Spleen (tissue), 11 donors: ENCODE measurements around the gene TEX28. TPM values are rescaled to one million over a fixed set of nuclear protein-coding genes. Genes with fewer than 3 reads are reported as not detected.

ENCODE experiments used
- DNase-seq: peaks from one replicate; pipeline ENCODE4 v3.0.0-alpha.2; 2020
- H3K27ac ChIP-seq, 8 donors: fragments of 200-600 bp; sonication (generic) in 7 of 8; 1 replicate in 4 of 8; 2 replicates in 4 of 8; pipeline versions ENCODE4 v1.5.0 to v1.8.0; 2016 to 2021; ENCODE audit warnings: inconsistent platforms in 4 of 8, mild to moderate bottlenecking in 4 of 8, moderate library complexity in 1 of 8
- H3K27me3 ChIP-seq, 7 donors: fragments of 200-600 bp; sonication (generic) in 6 of 7; replicated peaks in 1 of 7; 1 replicate in 4 of 7; 2 replicates in 3 of 7; pipeline versions ENCODE4 v1.5.0 to v1.8.0; 2016 to 2021; ENCODE audit warnings: inconsistent platforms in 3 of 7, mild to moderate bottlenecking in 1 of 7
- H3K36me3 ChIP-seq, 6 donors: fragments of 200-600 bp; sonication (generic) in 5 of 6; 1 replicate in 4 of 6; 2 replicates in 2 of 6; pipeline versions ENCODE4 v1.5.0 to v1.8.0; 2016 to 2021; ENCODE audit warnings: inconsistent platforms in 2 of 6
- H3K4me1 ChIP-seq, 6 donors: fragments of 200-600 bp; sonication (generic) in 5 of 6; 1 replicate in 3 of 6; 2 replicates in 3 of 6; pipeline versions ENCODE4 v1.5.0 to v1.8.0; 2016 to 2021; ENCODE audit warnings: inconsistent platforms in 3 of 6
- H3K4me3 ChIP-seq, 8 donors: fragments of 200-600 bp; sonication (generic) in 7 of 8; 1 replicate in 4 of 8; 2 replicates in 4 of 8; pipeline versions ENCODE4 v1.5.0 to v1.8.0; 2016 to 2021; ENCODE audit warnings: inconsistent platforms in 4 of 8, mild to moderate bottlenecking in 4 of 8, moderate library complexity in 2 of 8
- H3K9me3 ChIP-seq, 8 donors: fragments of 200-600 bp; sonication (generic) in 7 of 8; 1 replicate in 4 of 8; 2 replicates in 4 of 8; pipeline versions ENCODE4 v1.5.0 to v1.8.0; 2016 to 2021; ENCODE audit warnings: inconsistent platforms in 4 of 8
- POLR2A ChIP-seq, 3 donors: fragments of 450-650 bp; IDR thresholded peaks; one replicate each; pipeline ENCODE4 v1.5.1; 2017; ENCODE audit warnings: antibody characterized with exemption in 3 of 3, mild to moderate bottlenecking in 1 of 3
- POLR2AphosphoS5 ChIP-seq, 3 donors: sonication (generic); formaldehyde crosslinking; IDR thresholded peaks; one replicate each; pipeline ENCODE4 v1.5.1; 2017; ENCODE audit warnings: antibody characterized with exemption in 3 of 3
- WGBS, 5 donors: extraction: QIAGEN DNeasy Blood & Tissue Kit in 3 of 5; methylation state at CpG; one replicate each; pipeline versions ENCODE4 v1.1.5 to v1.1.7; 2013 to 2018; 5-methylcytosine and 5-hydroxymethylcytosine counted together
- intact Hi-C: fragments of 100-400 bp; cut with DNase I; formaldehyde crosslinking; loops from one replicate; pipeline ENCODE4 v1.15.0; 2023; ENCODE audit warnings: low total_unique reads
- polyA plus RNA-seq, 3 donors: library from polyadenylated mRNA; stranded (reverse); fragments of 200-250 nt; gene quantifications; one replicate each; pipeline ENCODE4 v1.2.1, GENCODE V29; 2013
- total RNA-seq, 7 donors: library from RNA; depleted of rRNA in 3 of 7; stranded (reverse); fragments of >200 nt in 3 of 7; fragmentation: NEBNext Ultra II Directional in 4 of 7; extraction: Animal tissue kit (Norgen Biotek cat#: 25700) in 4 of 7; gene quantifications; one replicate each; pipeline versions ENCODE4 v1.1.0 to v1.2.1, GENCODE V29; 2016 to 2021
- TF ChIP-seq, protein P1 (sequence below), 11 experiments: fragments of 200-600 bp in 7 of 11; fragments of 450-650 bp in 4 of 11; sonication (generic) in 4 of 11; IDR thresholded peaks in 8 of 11; conservative IDR thresholded peaks in 3 of 11; 1 replicate in 7 of 11; 2 replicates in 4 of 11; pipeline versions ENCODE4 v1.4.0 to v1.8.0; 2016 to 2021; ENCODE audit warnings: antibody characterized with exemption in 11 of 11, inconsistent platforms in 4 of 11, mild to moderate bottlenecking in 1 of 11
- donor health status: healthy with polysubstance abuse.
- donor health status: DM: no; HTN: no; CAD: no; lungs with moderate emphysema.
- donor health status: DM: no; HTN: no; CAD: no.
- donor health status: Bipolar disorder and iron deficiency.
- donor health status: healthy.
- donor health status: DM: no; HTN: no; CAD: no.
- donor health status: DM: yes; HTN: yes; CAD: no.

TEX28 gene
- total and polyA plus RNA-seq, 10 donors, result not detected

DNA sequence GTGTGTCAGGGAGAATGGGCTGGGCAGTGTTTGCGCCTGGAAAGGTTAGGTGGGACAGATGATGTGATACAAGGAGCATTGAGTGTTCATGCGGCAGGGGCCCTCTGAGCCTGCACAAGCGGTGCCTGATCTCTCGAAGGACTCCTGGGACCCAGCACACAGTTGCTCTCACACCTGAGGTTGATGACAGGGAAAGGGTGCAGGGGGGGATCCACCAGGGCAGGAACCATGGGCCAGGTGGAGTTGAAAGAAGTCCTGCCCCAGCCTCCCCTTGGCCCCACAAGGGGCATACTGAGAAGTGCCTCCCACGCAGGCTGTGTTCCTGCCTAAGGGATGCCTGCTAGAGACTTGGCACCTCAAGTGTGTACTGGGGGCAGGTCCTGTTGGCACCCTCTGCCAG lies 33.7 kb upstream of the TEX28 start:
- WGBS, 5 donors, result 83 to 96% (median 92%) methylated on average over 2 to 5 of the region's 5 CpGs
- H3K27me3 ChIP-seq, result peaks cover 0 to 8% (median 0%) of the 10 kb centered on the region in 7 donors
- H3K4me3 ChIP-seq, result no peak overlapping the region
- peaks cover 4 to 27% (median 20%) of the 10 kb centered on the region in 6 donors for H3K4me1 ChIP-seq
- no peak overlapping the region for H3K27ac ChIP-seq
- peak; percentile 64 for DNase-seq
- intact Hi-C loops, result no loop called here
- H3K9me3 ChIP-seq, result no peaks in the 10 kb centered on the region
- H3K36me3 ChIP-seq, result no peaks in the 10 kb centered on the region
- no peak for TF ChIP-seq POLR2AphosphoS5 (IDR thresholded peaks at IDR 0.05)
- TF ChIP-seq POLR2A (IDR thresholded peaks at IDR 0.05), result no peak
- TF ChIP-seq, protein P1, sequence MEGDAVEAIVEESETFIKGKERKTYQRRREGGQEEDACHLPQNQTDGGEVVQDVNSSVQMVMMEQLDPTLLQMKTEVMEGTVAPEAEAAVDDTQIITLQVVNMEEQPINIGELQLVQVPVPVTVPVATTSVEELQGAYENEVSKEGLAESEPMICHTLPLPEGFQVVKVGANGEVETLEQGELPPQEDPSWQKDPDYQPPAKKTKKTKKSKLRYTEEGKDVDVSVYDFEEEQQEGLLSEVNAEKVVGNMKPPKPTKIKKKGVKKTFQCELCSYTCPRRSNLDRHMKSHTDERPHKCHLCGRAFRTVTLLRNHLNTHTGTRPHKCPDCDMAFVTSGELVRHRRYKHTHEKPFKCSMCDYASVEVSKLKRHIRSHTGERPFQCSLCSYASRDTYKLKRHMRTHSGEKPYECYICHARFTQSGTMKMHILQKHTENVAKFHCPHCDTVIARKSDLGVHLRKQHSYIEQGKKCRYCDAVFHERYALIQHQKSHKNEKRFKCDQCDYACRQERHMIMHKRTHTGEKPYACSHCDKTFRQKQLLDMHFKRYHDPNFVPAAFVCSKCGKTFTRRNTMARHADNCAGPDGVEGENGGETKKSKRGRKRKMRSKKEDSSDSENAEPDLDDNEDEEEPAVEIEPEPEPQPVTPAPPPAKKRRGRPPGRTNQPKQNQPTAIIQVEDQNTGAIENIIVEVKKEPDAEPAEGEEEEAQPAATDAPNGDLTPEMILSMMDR (IDR thresholded peaks at IDR 0.05 in 8 of 11, conservative IDR thresholded peaks at IDR 0.05 in 3 of 11), result no peak

DNA sequence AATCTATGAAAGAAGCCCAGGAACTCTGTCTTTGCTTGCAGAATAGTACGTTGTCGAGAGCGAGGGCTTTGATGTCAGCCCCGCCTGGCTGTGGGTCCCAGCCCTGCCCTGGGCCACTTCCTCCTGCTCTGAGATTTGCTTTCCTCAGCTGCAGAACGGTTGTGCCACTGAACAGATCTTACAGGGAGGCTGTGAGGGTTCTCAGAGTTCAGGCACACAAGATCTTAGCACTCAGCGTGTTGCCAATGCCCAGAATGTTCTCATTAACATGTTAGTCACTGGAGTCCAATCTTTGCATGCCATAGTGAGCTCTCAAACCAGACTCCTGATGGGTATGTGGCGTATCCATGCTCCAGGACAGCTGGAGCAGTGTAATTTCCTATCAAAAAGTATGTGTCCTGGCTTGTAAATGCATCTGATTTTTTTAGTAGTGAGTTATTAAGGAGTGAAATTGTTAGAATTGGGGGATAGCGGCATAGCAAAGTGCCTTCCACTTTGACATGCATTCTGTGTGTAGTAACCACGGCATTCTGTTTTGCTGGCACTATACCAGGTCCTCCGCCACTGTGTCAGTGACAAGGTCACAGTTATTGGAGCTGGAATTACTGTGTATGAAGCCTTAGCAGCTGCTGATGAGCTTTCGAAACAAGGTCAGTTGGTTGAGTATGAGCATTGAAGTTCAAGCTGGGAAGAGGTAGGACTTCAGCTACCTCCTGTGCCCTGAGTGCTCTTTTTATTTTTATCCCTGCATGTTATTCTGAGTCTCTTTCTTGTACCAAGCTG lies 32.3 kb upstream of the TEX28 start:
- Histone ChIP-seq H3K27ac (peak overlapping the region in 7 of 8 donors; percentile 15 to 64 (median 49)), H3K36me3 (no peaks in the 10 kb centered on the region), H3K27me3 (peaks cover 0 to 8% (median 0%) of the 10 kb centered on the region in 7 donors), H3K4me3 (peak overlapping the region in 1 of 8 donors; percentile 12), H3K9me3 (no peaks in the 10 kb centered on the region), H3K4me1 (peaks cover 4 to 23% (median 20%) of the 10 kb centered on the region in 6 donors)
- 24 to 53% (median 46%) methylated on average over 5 to 11 of the region's 11 CpGs for WGBS, 5 donors
- intact Hi-C loops, result no loop called here
- TF ChIP-seq, protein P1 (IDR thresholded peaks at IDR 0.05 in 8 of 11, conservative IDR thresholded peaks at IDR 0.05 in 3 of 11), result peak in 3 of 11 experiments; percentile 8 to 30 (median 18)
- TF ChIP-seq POLR2AphosphoS5 (IDR thresholded peaks at IDR 0.05) (peak in 1 of 3 donors; percentile 35), POLR2A (IDR thresholded peaks at IDR 0.05) (no peak)
- DNase-seq, result no peak

- intact Hi-C loops, result no loop called here
- Histone ChIP-seq H3K27me3 (peaks cover 0 to 8% (median 0%) of the 10 kb centered on the region in 7 donors), H3K4me1 (peaks cover 4 to 31% (median 20%) of the 10 kb centered on the region in 6 donors), H3K4me3 (no peak overlapping the region), H3K36me3 (no peaks in the 10 kb centered on the region), H3K9me3 (no peaks in the 10 kb centered on the region), H3K27ac (peak overlapping the region in 1 of 8 donors; percentile 64)
- 79 to 93% (median 88%) methylated on average over 8 of the region's 8 CpGs for WGBS, 5 donors
- DNase-seq, result no peak
- TF ChIP-seq POLR2AphosphoS5 (IDR thresholded peaks at IDR 0.05) (no peak), POLR2A (IDR thresholded peaks at IDR 0.05) (no peak)
- TF ChIP-seq, protein P1 (IDR thresholded peaks at IDR 0.05 in 8 of 11, conservative IDR thresholded peaks at IDR 0.05 in 3 of 11), result no peak
These were observed 30.6 kb upstream of the TEX28 start for GRCh38 chrX:154325541-154325940.

DNA sequence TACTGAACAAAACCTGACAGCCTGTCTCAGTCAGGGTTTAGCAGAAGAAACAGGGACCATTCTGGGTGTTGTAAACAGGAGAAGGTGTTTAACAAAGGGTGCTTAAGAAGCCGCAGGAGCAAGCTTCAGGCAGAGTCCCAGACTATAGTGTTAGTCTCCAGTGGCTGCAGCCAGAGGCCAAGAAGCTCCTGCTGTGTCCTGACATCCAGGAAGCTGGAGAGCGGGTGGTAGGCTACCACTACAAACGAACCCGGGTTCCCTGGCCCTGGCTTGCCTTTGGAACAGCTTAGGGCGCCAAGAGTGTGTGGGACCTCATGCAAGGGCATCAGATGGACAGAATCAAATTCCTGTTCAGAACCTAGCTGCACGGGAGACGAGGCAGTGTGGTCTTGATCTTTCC lies 28.6 kb upstream of the TEX28 start:
- WGBS, 5 donors, result 70 to 87% (median 77%) methylated on average over 4 to 7 of the region's 7 CpGs
- intact Hi-C loops, result no loop called here
- TF ChIP-seq POLR2A (IDR thresholded peaks at IDR 0.05), result no peak
- no peak for TF ChIP-seq POLR2AphosphoS5 (IDR thresholded peaks at IDR 0.05)
- TF ChIP-seq, protein P1 (IDR thresholded peaks at IDR 0.05 in 8 of 11, conservative IDR thresholded peaks at IDR 0.05 in 3 of 11), result no peak
- Histone ChIP-seq H3K27ac (no peak overlapping the region), H3K36me3 (no peaks in the 10 kb centered on the region), H3K4me3 (no peak overlapping the region), H3K9me3 (no peaks in the 10 kb centered on the region), H3K4me1 (peaks cover 4 to 31% (median 20%) of the 10 kb centered on the region in 6 donors), H3K27me3 (peaks cover 0 to 8% (median 0%) of the 10 kb centered on the region in 7 donors)
- DNase-seq, result peak; percentile 62
